ENCODE results near the gene PARP16.

The PARP16 gene, protein sequence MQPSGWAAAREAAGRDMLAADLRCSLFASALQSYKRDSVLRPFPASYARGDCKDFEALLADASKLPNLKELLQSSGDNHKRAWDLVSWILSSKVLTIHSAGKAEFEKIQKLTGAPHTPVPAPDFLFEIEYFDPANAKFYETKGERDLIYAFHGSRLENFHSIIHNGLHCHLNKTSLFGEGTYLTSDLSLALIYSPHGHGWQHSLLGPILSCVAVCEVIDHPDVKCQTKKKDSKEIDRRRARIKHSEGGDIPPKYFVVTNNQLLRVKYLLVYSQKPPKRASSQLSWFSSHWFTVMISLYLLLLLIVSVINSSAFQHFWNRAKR

DNA sequence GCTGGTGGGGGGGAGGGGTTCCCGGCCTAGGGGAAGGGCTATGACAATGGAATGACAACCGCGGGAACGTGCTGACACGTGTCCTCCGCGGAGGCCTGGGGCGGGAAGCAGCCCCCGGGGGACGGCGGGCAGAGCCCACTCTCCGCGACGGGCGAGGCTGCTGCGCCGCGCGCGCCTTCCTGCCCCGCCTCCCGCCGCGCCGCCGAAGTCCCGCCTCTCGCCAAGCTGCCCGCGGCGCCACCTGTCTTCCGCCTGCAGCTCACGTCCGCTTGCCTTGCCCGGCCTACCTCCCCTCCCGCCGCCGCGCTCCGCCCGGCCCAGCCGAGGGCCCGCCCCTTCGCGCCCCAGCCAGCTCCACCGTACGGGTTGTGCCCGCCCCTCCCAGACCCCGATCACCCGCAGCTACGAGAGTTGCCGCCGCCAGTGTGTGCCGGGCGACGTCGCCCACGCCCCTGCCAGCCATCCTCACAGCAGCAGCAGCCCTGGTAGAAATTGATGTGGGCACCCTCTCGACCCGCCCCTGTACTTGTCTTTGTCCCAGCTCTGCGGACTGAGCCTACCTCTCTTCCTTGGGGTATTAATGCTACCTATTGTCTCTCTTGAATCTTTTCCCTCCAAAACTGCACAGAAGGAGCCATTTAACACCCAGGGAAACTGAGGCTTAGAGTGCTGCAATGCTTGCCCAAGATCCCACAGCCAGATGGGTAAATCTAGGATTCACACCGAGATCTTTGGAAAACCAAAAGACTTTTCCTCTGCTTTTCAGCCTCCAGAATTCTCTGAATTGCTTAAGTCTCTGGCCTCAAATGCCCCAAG, at the start of gene PARP16:
PARP16 (minus strand) TSS at position 180 of the 816 bp plus-strand sequence. CDS start 457 bp downstream, outside the sequence.
- ATAC-seq, result peak; percentile 98
- no peaks in the 10 kb centered on the region for H3K9me3 Mint-ChIP-seq

DNA sequence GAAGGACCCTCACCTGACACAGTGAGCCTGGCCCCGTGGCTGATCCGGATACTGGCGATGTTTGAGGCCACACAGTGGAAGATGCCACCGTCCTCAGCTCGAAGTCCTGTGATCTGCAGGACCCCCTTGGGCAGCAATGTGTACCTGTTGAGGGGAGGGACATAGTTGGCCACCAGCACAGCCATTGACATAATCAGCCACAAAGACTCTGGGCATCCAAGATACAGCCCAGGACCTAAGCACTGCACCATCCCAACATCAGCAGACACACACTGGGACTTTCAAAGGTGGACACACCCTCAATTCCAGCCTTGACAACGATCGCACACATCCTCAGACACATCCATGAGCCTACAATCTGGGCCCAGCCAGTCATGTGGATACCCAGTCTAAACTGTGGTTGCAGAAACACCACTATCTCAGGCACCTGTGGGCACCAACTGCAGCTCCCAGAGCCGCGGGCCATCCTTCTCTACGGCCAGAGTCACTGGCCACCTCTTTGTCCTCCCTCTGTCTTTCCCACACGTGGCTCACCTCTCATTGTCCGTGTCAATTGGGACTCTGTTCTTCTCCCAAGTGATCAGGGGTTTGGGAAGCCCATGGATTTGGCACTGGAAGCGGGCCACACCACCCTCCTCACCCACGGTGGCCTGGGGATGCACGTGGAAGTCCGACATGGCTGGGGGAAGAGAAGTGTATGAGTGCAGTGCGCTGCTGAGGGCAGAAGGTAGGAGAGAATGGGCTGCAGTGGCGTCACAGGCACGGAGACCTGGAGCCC, 48.8 kb upstream of the PARP16 start:
- Mint-ChIP-seq H3K9me3 (no peaks in the 10 kb centered on the region), H3K4me3 (no peak overlapping the region), H3K27ac (no peak overlapping the region), H3K36me3 (no peaks in the 10 kb centered on the region), H3K4me1 (peaks cover 7% of the 10 kb centered on the region)
- no peak for DNase-seq (ENCODE audit: low spot score in 2 of 2)
- ATAC-seq, result no peak

More for the DNA sequence above, at the start of gene PARP16:
- Mint-ChIP-seq H3K4me1 (peaks cover 30% of the 10 kb centered on the region), H3K36me3 (peaks cover 6% of the 10 kb centered on the region), H3K27ac (peak within 1 kb of the TSS; percentile 85), H3K4me3 (peak within 1 kb of the TSS; percentile 81)
- DNase-seq (ENCODE audit: low spot score in 2 of 2), result peak; percentile 87 to 94

DNA sequence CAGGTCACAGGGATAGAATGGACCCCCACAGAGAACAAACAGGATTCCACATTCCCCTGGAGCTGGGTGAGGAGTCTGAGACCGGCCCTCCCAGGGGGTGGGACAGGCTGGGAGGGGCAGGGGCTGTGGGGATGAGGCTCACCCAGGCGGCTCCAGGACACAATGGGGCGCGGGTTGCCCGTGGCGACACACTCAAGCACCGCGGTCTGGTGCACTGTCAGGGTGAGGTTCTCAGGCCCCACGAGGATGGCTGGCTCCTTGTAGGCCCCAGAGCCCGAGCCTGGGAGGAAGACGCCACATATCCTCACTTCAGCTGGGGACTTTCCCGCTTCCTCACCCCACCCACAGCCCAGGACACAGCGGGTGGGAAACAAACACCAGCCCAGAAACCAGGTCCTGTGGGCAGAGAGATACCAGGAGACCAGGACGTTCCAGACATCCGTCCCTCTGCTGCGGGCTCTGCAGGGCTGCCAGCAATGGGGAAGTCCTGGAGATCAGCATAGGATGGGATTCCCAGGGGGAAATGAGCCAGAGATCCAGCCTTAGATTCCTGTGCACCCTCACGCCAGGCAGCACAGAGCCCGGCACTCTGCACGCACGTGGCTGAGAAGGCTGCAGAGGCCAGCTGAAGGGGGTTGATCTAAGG, 48.0 kb upstream of the PARP16 start:
- H3K36me3 Mint-ChIP-seq, result no peaks in the 10 kb centered on the region
- no peak for DNase-seq (ENCODE audit: low spot score in 2 of 2)
- no peaks in the 10 kb centered on the region for H3K9me3 Mint-ChIP-seq
- no peak overlapping the region for H3K4me3 Mint-ChIP-seq
- no peak overlapping the region for H3K27ac Mint-ChIP-seq
- peaks cover 3% of the 10 kb centered on the region for H3K4me1 Mint-ChIP-seq
- no peak for ATAC-seq

GRCh38 chr15:65333856-65334255, 47.2 kb upstream of the PARP16 start:
- H3K4me1 Mint-ChIP-seq, result no peaks in the 10 kb centered on the region
- H3K9me3 Mint-ChIP-seq, result no peaks in the 10 kb centered on the region
- DNase-seq (ENCODE audit: low spot score in 2 of 2), result no peak
- H3K36me3 Mint-ChIP-seq, result no peaks in the 10 kb centered on the region
- H3K27ac Mint-ChIP-seq, result no peak overlapping the region
- ATAC-seq, result no peak
- no peak overlapping the region for H3K4me3 Mint-ChIP-seq

DNA sequence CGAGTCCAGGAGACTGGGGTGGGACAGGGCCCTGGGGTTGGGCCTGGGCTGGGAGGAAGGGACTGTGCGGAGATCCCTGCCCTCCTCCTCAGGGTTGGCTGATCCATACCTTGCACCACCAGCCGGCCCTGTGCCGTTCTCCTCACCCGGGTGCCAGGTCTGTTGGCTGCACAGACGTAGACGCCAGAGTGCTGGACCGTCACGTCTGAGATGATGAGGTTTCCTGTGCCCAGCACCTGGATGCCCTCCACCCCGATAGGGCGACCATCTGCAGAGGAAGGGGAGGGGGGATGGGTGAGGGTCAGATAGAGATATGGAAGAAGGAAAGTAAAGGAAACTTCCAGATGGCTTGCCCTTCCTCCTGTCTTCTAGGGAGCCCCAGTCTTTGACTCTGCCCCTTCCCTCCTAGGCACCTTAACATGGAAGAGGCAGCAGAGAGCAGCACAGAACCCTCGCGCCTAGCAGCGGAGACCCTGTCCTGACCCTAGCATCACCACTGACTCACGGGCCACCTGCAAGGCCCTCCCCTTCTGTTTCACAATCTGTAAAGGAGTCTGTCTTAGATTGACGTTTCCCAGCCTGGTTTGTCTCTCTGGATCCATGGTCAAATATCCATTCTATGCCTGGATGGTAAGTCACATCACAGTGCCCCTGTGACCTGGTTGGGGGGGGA, 46.6 kb upstream of the PARP16 start:
- Mint-ChIP-seq H3K36me3 (no peaks in the 10 kb centered on the region), H3K4me1 (no peaks in the 10 kb centered on the region), H3K4me3 (no peak overlapping the region), H3K9me3 (no peaks in the 10 kb centered on the region), H3K27ac (no peak overlapping the region)
- ATAC-seq, result no peak
- no peak for DNase-seq (ENCODE audit: low spot score in 2 of 2)

GRCh38 chr15:65332391-65333147, 45.9 kb upstream of the PARP16 start:
- no peaks in the 10 kb centered on the region for H3K4me1 Mint-ChIP-seq
- DNase-seq (ENCODE audit: low spot score in 2 of 2), result no peak
- no peaks in the 10 kb centered on the region for H3K36me3 Mint-ChIP-seq
- H3K9me3 Mint-ChIP-seq, result no peaks in the 10 kb centered on the region
- H3K4me3 Mint-ChIP-seq, result no peak overlapping the region
- no peak for ATAC-seq
- H3K27ac Mint-ChIP-seq, result no peak overlapping the region

DNA sequence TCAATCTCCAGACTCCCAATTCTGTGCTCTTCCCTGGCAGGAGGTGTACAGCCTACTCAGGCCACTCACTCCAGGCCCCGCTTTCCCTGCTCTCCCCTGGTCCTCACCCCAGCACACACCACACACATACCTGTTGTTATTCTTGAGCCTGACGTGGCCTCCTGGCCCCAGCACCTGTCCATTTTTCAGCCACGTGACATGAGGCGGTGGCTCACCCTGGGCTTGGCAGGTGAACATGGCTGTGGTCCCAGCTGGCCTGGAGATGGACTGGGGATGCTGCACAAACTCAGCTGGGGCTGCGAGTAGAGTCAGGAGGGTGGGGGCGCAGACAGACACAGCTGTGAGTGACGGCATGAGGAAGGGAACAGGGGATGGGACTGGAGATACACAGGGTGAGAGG, 45.1 kb upstream of the PARP16 start:
- Mint-ChIP-seq H3K9me3 (no peaks in the 10 kb centered on the region), H3K36me3 (no peaks in the 10 kb centered on the region), H3K4me1 (no peaks in the 10 kb centered on the region), H3K27ac (no peak overlapping the region), H3K4me3 (no peak overlapping the region)
- ATAC-seq (no peak), DNase-seq (ENCODE audit: low spot score in 2 of 2) (no peak)

DNA sequence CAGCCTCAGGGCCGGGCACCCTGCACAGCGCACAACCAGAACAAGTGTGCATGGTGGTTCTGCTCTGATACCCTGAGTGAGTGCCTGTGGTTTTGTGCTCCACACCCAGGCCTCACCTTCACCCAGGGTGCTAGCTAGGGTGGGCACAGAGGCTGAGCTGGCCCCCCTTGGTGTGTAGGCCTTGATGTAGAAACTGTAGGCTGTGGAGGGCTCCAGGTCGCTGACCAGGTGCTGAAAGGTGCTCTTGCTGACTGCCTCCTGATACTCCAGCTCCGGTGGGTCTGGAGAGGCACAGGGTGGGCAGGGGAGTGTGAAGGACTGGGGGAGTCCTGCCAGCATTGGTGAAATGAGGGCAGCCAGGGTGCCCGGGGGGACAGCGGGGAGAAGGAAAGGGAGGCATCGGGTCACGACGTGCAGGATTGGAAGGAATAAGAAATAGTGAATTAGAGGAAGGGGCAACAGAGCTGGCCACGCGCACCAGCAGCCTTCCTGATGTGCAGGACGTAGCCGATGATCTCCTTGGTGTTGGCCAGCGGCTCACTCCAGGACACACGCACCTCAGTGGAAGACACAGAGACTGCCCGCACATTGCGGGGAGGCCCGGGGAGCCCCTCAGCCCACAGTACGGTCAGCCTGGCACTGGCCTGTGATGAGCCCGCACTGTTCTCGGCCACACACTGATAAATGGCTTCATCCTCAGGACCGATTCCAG, 44.4 kb upstream of the PARP16 start:
- DNase-seq (ENCODE audit: low spot score in 2 of 2), result no peak
- H3K9me3 Mint-ChIP-seq, result no peaks in the 10 kb centered on the region
- H3K27ac Mint-ChIP-seq, result no peak overlapping the region
- no peak overlapping the region for H3K4me3 Mint-ChIP-seq
- no peaks in the 10 kb centered on the region for H3K4me1 Mint-ChIP-seq
- H3K36me3 Mint-ChIP-seq, result no peaks in the 10 kb centered on the region
- no peak for ATAC-seq

GRCh38 chr15:65329984-65330735, 43.5 kb upstream of the PARP16 start:
- H3K4me1 Mint-ChIP-seq, result no peaks in the 10 kb centered on the region
- no peaks in the 10 kb centered on the region for H3K9me3 Mint-ChIP-seq
- ATAC-seq (no peak), DNase-seq (ENCODE audit: low spot score in 2 of 2) (no peak)
- H3K36me3 Mint-ChIP-seq, result no peaks in the 10 kb centered on the region
- H3K27ac Mint-ChIP-seq, result no peak overlapping the region
- H3K4me3 Mint-ChIP-seq, result no peak overlapping the region

DNA sequence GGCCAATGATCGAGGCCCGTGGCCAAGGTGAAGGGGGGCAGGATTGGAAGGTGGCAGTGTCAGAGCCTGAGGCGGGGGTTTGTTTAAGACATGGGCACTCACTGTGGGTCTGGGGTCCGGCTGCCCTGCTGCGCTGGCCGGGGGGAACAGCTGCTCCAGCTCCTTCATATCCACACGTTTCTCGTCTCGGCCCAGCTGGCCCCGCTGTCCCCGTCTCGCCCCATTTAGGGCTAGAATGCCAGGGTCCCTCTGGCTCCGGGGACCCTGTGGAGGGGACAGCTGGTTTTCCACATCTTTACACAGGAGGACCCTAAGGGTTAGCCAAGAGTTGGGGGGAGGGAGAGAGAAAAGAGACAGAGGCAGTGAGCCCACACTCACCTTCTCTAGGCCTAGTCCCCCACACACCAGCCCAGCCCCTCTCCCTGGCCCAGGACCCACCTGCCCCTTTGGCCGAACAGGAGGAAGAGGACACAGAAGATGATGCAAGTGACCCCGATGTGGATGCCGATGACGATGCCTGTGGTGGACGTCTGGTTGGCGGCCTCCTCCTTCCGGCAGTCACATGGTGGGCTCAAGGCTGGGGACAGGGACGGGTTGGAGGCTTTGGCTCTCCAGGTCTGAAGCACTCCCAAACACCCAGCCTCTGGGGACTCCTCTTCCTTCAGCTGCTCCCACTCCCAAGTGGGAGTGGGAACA, 42.8 kb upstream of the PARP16 start:
- Mint-ChIP-seq H3K4me1 (no peaks in the 10 kb centered on the region), H3K4me3 (no peak overlapping the region), H3K9me3 (no peaks in the 10 kb centered on the region), H3K36me3 (no peaks in the 10 kb centered on the region), H3K27ac (no peak overlapping the region)
- ATAC-seq, result no peak
- no peak for DNase-seq (ENCODE audit: low spot score in 2 of 2)

GRCh38 chr15:65328506-65329287, 42.0 kb upstream of the PARP16 start:
- no peak for ATAC-seq
- Mint-ChIP-seq H3K4me1 (no peaks in the 10 kb centered on the region), H3K9me3 (no peaks in the 10 kb centered on the region), H3K27ac (no peak overlapping the region), H3K36me3 (no peaks in the 10 kb centered on the region), H3K4me3 (no peak overlapping the region)
- no peak for DNase-seq (ENCODE audit: low spot score in 2 of 2)
